ENCODE data around the gene CALHM5.

CALHM5 gene

DNA sequence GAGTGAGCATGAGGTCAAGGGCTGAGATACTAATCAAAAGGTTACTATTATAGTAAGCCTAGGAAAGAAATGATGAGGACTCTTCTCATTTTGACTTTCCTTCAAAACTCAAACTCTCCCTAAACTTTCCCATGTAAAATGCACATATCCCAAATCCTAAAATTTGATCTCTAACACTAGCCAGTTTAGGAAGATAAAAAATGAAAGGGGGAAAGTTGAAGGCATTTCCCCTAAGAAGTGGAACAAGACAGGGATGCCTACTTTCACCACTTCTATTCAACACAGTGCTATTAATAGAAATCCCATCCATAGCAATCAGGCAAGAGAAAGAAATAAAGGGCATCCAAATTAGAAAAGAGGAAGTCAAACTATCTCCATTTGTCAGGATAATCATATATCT lies 2.9 kb upstream of the CALHM5 start:
- DNase-seq (ENCODE audit: low spot score), result no peak

- no peak for DNase-seq (ENCODE audit: low spot score)
These were observed 696 bp downstream of the CALHM5 start for GRCh38 chr6:116512111-116512559.

- DNase-seq (ENCODE audit: low spot score), result no peak
These were observed 1.3 kb downstream of the CALHM5 start for GRCh38 chr6:116512734-116513133.

DNA sequence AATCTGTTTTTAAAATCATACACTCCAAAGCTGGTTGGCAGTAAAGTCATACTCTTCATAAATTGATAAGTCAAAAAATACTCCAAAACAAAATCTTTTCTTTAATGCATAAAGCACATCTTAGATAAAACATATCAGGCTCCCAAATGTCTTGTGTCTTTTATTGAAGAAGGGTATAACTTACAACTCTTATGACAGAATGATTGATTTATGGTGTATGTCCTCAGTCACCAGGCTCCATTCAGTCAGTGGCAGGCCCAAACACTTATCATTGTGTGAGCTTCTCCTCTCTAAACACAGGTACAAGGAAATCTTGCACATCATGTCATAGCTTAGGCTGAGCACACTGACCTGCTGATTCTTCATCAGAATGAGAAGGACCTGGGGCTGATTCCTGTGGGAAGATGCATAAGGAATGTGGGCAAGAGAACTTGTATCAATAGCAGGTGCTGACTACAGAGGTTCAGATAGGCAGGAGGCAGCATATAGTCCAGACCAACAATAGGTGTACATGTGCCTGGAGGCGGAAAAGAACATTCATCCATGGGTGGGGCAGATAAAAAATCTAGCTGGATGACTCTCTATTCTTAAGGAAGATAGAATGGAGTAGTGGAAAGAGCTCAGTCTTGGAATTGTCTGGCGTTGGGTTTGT lies 1.9 kb downstream of the CALHM5 start:
- no peak for DNase-seq (ENCODE audit: low spot score)

- DNase-seq (ENCODE audit: low spot score), result no peak
These were observed 2.7 kb downstream of the CALHM5 start for GRCh38 chr6:116514111-116514510.

GRCh38 chr6:116515141-116515540 lies 3.7 kb downstream of the CALHM5 start:
- no peak for DNase-seq (ENCODE audit: low spot score)

- no peak for DNase-seq (ENCODE audit: low spot score)
These were observed 7.4 kb downstream of the CALHM5 start for GRCh38 chr6:116518621-116519368.

- DNase-seq (ENCODE audit: low spot score), result no peak
These were observed 11.5 kb downstream of the CALHM5 start for GRCh38 chr6:116522896-116523295.

- no peak for DNase-seq (ENCODE audit: low spot score)
These were observed 12.8 kb downstream of the CALHM5 start for GRCh38 chr6:116524236-116524635.

DNA sequence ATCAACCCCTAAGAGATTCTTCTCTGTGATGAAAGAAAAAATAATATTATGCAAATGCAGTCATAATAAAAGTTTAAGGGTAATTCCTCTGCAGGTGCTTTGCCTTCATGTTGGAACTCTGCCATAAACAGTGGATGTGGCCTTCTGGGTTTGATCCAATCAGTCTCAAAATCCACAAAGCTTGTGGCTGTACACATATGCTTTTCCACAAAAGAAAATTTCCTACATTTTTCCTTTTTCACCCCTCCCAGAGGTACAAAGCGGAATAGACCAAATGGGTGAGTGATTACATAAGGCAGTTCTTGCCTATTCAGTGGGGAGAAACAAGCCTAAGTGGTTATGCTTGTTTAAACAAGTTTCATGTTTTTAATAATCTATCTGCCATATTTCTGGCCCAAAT lies 16.7 kb downstream of the CALHM5 start:
- DNase-seq (ENCODE audit: low spot score), result no peak

GRCh38 chr6:116528780-116529179 lies 17.3 kb downstream of the CALHM5 start:
- no peak for DNase-seq (ENCODE audit: low spot score)

DNA sequence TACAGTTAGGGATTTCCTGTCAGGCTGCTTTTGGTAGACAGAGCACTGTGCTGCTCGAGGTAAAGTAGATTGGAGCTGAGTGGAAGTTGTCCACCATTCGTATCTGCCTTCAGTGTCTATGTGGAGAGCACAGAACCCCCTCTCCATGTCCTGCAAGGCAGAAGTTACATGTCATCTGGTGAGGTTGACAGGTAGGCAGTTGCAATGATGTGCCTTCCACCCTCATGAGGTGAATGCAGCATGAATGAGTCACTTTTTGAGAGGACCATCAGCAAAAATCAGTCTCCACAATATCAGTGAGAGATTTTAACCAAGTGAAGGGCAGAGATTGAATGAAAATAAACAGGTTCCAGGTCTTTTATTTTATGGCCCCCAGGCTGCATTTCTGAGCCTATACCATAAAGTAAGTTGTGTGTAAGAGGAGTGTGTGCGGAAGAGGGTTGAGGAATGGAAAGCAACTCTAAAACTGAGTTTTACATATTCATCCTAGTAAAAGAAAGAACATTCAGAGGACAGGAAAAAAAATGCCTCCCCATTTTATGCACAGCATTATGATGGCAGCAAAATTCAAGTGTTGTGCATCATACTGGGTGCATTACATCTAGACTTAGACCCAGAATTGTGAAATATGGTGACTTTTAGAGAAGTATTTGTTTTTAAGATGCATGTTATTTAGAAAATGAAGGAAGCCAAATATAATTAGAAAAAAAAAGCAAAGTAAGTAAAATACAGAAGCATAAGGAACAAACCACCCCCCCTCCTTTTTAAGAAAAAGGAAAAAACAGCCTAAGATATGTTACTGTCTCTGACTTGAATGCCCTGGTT lies 18.2 kb downstream of the CALHM5 start:
- no peak for DNase-seq (ENCODE audit: low spot score)

- no peak for DNase-seq (ENCODE audit: low spot score)
These were observed 19.0 kb downstream of the CALHM5 start for GRCh38 chr6:116530436-116530835.

GRCh38 chr6:116531675-116532570 lies 20.5 kb downstream of the CALHM5 start:
- peak; percentile 68 for DNase-seq (ENCODE audit: low spot score)

- peak; percentile 47 for DNase-seq (ENCODE audit: low spot score)
These were observed 22.0 kb downstream of the CALHM5 start for GRCh38 chr6:116533233-116533957.

GRCh38 chr6:116535109-116535508 lies 23.7 kb downstream of the CALHM5 start:
- no peak for DNase-seq (ENCODE audit: low spot score)

DNA sequence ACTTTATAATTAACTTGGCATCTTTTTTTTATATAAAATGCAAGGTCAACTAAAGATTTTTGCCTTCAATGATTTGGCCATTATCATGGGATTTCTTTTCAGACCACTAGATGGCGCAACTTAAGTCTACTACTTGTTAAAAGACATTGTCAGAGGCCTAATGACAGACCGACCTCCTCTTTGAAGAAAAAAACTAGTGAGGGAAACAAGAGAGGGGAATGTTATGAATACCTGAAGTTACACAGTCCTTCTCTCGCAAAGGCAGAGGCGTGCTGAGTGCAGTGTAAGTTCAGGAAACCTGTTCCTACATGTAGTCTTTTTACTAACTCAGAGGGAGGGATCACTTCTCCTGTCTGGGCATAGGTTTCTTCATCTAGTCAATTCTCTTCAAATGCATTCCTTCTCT lies 24.8 kb downstream of the CALHM5 start:
- peak; percentile 62 for DNase-seq (ENCODE audit: low spot score)

- DNase-seq (ENCODE audit: low spot score), result no peak
These were observed 31.0 kb downstream of the CALHM5 start for GRCh38 chr6:116542426-116542825.

- DNase-seq (ENCODE audit: low spot score), result no peak
These were observed 31.7 kb downstream of the CALHM5 start for GRCh38 chr6:116543149-116543548.

GRCh38 chr6:116545651-116546050 lies 34.2 kb downstream of the CALHM5 start, which contains the start of gene TRAPPC3L:
Gene TRAPPC3L, minus strand, starts transcription at chr6:116545684. Its CDS starts 170 bp downstream, at chr6:116545514.
- DNase-seq (ENCODE audit: low spot score), result no peak

DNA sequence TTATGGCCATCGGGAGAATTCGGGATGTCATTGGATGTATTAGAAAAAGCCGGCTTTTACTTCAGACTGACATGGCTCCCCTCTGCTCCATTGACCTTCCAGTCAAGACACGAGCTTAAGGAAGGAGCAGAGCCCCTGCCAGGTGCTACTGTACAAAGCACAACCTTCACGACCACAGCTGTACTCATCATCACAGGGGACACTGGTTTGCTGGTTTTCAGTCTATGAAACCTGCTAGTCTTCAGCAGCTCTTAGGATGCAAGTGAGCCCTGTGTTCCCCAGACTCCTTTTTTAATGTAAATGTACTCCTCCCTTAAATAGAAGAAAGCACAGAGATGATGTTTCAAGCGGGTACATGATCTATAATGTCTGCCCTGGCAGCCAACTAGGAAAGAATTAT lies 35.9 kb downstream of the CALHM5 start:
- DNase-seq (ENCODE audit: low spot score), result no peak

Data from cerebellar cortex (tissue), 1 donor.